Measurements from ENCODE around the gene PPP1R3F.
A peak's percentile ranks its signal among the peaks of the same experiment; 100 is the strongest.

The PPP1R3F gene

GRCh38 chrX:49250066-49250465, 19.5 kb upstream of the PPP1R3F start:
- no peak for DNase-seq

- DNase-seq: no peak
Observed at GRCh38 chrX:49250578-49250977, 19.0 kb upstream of the PPP1R3F start.

- DNase-seq: no peak
Observed at GRCh38 chrX:49251325-49251724, 18.3 kb upstream of the PPP1R3F start.

- no peak for DNase-seq
Observed at GRCh38 chrX:49254639-49255038, 15.0 kb upstream of the PPP1R3F start.

- DNase-seq: no peak
Observed at GRCh38 chrX:49256268-49256995, 13.2 kb upstream of the PPP1R3F start.

- DNase-seq: no peak
Observed at GRCh38 chrX:49257074-49257790, 12.4 kb upstream of the PPP1R3F start.

GRCh38 chrX:49257846-49258748, 11.5 kb upstream of the PPP1R3F start:
- DNase-seq: no peak

- DNase-seq: no peak
Observed at GRCh38 chrX:49258749-49259124, 10.9 kb upstream of the PPP1R3F start.

- no peak for DNase-seq
Observed at GRCh38 chrX:49260221-49260985, 9.2 kb upstream of the PPP1R3F start.

- DNase-seq: no peak
Observed at GRCh38 chrX:49262603-49263002, 7.0 kb upstream of the PPP1R3F start.

- no peak for DNase-seq
Observed at GRCh38 chrX:49263631-49264030, 6.0 kb upstream of the PPP1R3F start.

GRCh38 chrX:49264460-49264859, 5.1 kb upstream of the PPP1R3F start, which contains the start of gene FOXP3:
Gene FOXP3, minus strand, starts transcription at chrX:49264710. Its CDS starts 6,205 bp downstream, at chrX:49258505.
- no peak for DNase-seq

- no peak for DNase-seq
Observed at GRCh38 chrX:49266523-49267445, 2.8 kb upstream of the PPP1R3F start.

GRCh38 chrX:49268702-49269009, 937 bp upstream of the PPP1R3F start:
- DNase-seq: no peak

- DNase-seq: peak; percentile 97
Observed at GRCh38 chrX:49269010-49269766, 405 bp upstream of the PPP1R3F start.

- DNase-seq: no peak
Observed at GRCh38 chrX:49270249-49270921, 792 bp downstream of the PPP1R3F start.

- DNase-seq: no peak
Observed at GRCh38 chrX:49271341-49271740, 1.7 kb downstream of the PPP1R3F start.

- DNase-seq: no peak
Observed at GRCh38 chrX:49272421-49272820, 2.8 kb downstream of the PPP1R3F start.

GRCh38 chrX:49273181-49273727, 3.7 kb downstream of the PPP1R3F start:
- no peak for DNase-seq

GRCh38 chrX:49276207-49276606, 6.6 kb downstream of the PPP1R3F start:
- DNase-seq: no peak

All from EL (cell line).